GM19240 (cell line): ENCODE results near the gene DLEC1.
"Not testable (repeated sequence)": the region's sequence is repeated elsewhere in the genome, so short reads cannot be mapped to it uniquely, and the experiment has no call there.

Experiments used
- DNase-seq: peaks from one replicate; pipeline ENCODE4 v3.0.0; 2011; ENCODE audit warnings: low spot score; ENCODE audit not compliant: insufficient read length

DLEC1 gene

DNA sequence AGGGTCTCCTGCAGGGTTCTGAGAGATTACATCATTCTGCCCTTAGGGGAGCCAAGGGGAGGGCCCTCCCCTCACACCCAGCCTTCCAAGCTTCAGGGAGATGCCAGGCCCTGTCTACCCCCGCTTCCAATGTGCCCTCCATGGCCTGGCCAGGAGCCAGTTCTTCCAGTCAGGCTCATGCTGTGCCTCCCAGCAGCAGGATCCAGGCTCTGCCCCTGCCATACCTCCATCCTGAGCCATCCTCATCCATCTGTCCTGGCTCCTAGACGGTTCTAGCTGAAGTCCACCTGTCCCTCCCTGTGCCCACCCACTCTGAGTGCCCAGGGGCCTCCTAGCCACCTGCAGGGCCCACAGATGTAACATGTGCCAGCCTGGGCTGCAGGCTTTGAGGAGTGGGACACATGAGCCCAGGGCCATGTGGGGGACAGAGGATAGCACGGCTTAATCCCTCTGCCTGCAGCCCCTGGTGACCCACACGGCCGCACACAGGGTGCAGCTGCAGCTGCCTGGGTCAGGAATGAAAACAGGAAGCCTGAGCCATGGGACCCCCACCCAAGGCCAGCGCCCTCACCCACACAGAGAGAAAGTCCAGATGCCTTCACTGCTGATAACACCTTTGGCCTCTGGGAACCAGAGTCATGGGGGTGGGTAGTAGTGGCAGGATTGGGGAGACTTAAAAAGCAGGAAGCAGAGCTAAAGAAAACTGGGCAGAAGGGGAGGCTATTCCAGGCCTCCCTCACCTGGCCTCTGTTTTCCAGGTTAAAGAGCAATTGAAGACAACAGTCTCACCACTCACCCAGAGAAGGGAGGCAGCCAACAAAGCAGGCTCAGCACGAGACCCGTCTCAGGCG, 21.3 kb upstream of the DLEC1 start:
- no peak for DNase-seq

DNA sequence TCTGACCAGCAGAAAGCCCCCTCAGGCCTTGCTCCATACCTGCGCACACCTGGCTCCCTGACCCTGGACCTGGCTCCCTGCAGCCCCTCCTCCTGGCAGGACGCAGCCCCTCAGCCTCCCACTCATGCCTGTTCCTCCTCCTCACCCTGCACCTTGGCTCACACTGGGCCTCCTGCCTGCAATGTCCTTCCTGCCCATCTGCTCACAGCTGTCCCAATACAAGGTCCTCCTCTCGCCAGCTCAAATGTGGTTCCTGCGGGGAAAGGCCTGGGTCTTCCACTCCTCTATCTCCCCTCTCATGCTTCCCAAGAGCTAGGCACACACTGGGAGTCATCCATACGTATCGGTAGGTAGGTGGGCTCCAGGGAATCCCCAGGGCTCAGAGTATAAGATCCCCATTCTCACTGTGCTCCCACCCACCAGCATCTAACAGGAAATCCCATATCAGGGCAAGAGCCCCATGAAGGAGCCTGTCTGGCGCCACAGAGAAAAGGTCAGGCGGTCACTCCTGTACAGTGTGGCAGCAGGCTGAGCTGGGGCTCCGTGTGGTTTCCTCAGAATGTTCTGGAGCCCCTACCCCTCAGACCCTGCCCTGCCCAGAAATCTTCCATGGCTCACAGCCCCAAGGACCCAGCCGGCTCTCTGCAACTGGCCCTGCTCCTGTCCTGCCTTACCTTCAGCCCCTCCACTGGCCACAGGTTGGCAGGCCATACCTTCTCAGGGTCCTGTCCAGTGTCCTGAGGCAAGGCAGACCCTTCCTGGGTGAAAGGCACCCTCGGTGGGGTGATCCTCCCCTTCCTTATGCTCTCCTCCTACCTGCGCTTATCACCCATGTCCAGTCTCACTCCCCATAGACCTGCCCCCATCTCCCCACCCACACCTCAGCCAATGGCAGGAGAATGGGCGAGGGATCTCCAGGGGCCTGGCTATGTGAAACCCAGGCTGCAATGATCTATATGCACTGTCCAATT, 20.4 kb upstream of the DLEC1 start:
- DNase-seq: no peak

DNA sequence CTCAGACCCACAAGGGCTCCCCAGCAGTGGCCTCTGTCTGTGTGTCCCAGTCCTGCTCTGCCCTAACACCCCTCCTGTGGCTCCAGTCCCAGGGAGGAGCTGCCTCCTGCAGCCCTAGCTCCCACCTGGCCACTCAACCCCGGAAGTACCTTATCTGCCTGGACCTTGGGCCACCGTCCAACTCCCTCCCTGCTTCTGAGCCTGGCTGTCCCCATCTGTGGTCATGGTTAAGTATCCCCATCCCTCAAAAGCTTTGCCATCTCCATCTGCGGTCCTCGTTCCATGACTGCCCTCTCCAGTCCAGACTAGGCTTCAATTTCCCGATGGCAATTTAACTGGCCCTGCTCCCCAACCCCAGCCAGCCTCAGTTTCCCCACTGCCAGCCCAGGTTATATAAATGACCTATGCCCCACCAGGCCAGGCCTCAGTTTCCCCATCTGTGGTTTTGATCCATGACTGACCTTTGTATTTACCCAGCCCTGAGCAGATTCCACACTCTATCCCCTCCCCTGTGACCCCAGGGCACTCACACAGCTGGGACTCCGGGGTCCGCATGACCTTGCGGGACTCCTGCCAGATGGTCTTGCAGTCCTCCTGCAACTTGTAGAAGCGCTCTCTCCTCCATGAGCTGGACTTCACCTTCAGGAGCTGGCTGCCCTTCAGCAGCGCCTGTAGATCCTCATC, 19.2 kb upstream of the DLEC1 start:
- DNase-seq: no peak

DNA sequence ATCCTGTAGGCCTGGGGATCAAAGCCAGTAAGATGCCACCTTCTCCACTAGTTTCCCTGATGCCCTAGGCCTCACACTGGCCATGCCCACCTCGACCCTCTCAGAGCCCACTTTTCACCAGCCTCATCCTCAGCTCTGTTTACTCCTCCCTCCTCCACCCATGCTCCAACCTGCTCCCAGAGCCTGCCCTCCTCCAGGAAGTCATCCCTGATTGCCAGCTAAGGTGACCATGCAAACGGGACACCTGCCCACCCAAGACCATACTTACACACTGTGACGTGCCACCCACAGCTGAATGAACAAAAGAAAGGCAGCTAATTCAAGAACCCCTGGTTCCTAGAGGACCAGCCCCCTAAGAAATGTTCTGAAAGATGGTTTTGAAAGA, 18.7 kb upstream of the DLEC1 start:
- no peak for DNase-seq

DNA sequence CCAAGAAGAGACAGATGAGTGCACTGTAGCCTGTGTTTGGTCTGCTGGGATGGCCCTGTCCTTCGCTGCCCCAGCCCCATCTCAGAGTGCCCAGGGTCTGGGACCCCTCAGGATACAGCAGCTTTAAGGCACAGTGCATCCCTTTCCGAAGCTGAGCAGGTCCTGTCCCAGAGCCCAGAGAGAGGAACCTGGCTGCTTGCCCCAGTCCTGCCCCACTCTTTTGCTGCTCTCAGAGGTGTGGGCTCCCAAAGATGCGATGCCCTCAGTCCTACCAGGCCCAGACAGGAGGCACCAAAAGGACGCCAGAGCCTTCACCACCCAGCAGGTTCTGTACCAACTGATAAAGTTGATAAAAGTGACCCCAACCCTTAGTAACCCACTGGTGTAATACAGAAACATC, 17.8 kb upstream of the DLEC1 start:
- no peak for DNase-seq

DNA sequence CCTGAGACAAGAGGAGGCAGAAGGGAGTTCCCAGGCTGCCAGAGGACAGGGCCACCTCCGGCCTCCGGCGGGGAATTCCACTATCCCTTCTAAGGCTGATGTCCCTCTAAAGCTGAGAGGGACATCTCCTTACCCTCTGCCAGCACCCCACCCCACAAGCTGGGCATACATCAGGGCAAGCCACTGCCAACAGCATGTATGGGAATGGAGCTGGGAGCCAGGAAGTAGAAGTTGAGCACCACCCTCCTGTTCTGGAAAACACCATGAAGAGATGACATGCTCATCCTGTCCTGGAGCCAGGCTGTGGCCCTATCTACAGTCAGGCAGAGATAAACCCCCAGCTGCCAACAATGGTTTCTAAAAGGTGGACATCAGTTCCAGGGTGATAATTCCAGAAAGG, 16.7 kb upstream of the DLEC1 start:
- DNase-seq: no peak

DNA sequence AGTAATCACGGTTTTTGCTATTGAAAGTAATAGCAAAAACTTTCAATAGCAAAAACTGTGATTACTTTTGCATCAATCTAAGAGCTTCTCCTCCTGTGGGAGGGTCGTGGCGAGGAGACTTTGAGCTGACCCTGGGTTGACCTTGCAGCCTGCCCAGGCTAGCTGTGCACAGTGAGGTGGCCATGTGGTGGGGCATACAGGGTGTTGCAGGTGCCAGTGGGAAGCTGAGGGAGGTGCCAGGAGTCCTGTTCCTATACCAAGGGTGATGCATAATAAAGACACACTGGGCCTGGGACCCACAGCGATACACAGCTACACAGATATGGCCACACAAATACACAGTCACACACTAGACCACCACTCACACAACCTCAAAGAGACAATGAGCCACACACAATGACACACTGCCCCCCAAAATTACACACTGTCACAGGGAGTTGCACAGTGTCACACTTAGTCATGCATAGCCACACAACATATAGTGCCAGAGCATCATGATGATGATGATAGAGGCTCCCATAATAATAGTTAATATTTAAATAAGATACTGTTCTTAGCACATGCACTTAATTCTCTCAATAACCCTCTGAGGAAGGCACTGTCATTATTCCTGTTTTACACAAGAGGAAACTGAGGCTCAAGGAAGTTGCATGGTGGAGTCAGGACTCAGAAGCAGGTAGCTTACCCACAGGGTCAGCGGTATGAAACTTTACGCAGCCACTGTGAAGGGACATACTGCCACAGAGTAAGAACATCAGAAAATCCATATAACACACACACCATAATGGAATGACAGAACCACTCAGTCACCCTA, 15.9 kb upstream of the DLEC1 start:
- no peak for DNase-seq

DNA sequence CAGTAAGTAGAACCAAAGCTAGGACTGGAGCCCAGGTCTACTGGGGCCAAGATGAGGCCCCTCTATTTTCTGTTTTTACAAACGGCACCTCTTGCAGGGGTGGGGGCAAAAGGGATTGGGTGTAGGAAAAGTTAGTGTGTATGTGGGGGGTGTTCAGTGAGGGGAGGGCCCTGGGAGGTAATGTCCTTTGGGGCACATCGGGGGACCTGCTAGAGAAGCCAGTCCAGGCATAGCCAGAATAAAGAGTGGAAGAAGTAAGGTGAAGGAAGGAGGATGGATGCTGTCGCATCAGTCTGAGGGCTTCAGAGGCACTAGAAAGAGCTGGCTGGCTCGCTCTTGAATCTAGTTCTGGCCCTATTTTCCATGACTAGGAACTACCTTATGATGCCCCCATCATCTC, 12.2 kb upstream of the DLEC1 start:
- no peak for DNase-seq

DNA sequence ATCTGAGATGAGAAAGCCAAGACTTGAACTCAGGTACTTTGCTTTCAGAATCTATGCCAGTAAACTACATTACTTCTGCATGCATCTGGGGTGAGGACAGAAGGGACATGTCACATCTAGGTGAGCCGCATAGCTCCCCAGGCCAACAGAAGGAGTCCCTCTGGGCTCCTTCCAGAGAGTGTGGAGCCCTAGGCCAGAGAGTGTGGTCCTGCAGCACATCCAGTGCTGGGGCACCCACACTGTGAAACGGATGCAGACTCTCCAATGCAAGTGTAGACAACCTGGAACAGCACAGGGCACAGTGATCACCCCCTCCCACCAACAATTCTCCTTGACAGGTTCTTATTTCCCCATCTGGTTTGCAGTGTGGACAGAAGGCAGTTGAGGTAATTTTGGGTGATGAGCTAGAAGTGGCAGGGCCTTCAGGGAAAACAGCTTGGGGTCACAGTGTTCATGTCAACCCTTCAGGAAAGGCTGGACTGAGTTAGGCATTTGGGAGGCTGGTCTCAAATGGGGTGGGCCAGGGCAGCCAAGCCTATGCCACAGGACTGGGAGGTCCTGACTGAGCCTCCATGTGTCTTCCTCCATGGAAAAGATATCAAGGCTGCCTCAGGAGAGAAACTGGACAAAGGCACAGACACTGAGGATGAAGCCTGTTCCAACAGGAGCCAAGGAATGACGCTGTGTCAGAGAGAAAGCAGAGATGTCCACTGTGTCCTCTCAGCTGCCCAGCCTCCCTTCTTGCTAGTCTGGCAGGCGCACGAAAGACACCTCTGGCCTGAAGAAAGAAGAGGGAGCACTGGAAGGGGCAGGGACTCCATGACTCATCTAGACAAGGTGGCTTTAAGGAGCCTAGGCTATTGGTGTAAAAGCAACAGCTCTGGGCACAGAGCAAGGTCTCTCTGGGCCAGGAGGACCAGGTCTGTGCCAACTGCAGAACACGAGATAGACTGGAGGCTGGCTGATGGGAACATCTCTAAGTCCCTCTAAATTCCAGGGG, 11.2 kb upstream of the DLEC1 start:
- DNase-seq: no peak

DNA sequence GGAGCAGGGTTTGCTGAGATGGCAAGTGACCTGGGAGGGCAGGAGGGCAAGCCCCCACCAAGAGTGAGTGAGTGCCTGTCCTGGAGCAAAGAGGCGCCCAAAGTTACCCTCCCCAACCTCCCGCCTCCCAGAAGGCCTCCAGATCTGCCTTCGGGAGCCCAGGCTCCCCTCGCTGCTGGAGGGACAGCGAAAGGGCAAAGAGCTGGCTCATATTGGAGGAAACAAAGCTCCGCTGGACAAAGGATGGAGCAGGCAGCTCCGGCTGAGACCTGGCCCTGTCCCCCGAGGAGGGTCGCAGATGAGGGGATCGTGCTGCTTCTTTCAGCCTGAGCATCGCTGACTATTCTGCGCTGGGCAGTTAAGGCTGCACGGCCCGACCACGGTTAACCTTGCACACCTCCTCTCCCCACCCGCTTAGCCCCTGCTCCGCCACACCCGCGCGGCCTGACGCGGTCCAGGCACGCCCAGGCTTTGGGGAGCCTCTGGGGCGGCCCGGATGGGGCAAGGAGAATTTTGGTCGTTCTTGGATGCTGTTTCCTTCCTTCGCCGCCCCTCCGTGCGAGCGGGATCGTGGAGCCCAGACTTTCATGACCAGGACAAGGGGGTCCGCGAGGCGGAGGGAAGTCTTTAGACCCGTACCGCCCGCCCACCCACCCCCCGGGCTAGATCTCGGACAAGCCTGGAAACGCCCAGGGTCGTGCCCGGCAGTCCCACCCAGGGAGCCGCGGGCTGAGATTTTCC, 10.2 kb upstream of the DLEC1 start:
- DNase-seq: no peak

DNA sequence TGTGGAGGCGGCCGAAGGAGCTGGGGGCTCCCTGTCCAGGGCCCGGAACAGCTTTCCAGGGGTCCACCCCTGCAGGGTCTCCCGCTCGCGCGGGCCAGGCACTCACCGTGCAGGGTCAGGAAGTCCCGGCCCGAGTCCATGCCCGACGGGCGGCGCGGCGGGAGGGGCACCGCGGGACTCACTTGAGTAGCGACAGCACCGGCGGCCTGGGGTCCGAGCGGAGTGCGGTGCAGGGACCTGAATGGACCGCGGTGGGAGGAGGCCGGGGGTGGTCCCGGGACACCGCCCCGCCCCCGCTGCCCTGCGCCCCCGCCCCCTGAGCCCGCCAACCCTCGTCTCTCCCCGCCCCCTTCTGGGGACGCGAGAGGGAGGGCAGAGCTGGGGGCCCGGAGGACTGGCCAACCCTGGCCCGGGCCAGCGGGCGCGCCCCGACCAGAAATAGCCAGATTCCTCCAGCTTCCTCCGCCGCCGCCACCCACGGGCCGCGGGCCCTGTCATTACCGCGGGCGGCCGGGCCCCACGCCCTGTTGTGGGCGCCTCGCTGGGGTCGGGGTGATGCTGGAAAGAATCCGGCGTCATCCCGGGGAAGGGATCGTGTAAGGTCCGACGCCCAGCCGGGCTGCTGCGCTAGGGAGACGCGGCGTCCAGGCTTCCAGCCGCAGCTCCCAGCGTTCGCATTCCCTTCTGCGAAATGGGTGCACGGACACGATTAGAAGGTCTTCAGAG, 9.4 kb upstream of the DLEC1 start, which contains the start of gene PLCD1:
TSS of gene PLCD1 (minus strand) at position 243 of the 726 bp plus-strand sequence. CDS start at position 140, 103 bp downstream.
- DNase-seq: no peak

DNA sequence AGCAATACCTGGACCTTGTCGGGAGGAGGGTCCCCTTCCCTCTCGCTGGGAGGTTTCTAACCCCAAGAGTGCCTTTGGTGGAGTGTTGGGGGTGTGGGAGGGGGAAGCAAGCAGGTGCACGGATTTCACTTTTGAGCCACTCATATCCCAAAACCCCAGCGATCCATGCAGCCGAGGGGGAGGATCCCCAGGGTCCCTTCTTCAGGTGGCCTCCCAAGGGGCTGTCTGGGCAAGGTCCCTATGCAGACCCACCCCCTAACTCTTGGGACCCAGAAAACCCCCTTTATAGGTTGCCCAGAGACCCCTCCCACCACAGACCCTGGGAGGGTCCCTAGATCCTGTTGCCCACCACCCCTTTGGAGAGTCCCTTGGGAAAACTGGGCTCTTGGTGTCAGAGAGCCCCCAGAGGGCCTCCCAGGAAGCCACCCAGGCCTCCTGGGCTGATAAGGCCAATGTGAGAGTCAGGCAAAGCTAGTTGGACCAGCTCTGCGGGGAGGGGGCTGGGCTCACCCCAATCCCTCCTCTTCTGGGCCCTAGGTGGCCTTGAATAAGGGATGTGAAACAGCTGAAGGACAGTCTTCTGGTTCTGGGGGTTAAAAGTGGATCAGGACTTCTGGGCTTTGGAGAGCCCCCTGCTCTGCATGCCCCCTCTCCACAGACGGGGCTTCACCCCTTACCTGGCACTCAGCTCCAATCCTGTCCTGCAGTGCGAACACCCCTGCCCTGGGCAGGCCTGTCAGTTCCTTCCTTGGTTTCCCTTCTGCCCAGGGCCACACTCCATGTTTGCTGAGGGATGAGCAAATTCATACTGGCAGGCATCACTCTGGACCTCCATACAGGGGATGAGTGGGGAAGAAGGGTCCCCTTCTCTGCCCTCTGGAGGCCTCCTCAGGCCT, 8.6 kb upstream of the DLEC1 start:
- DNase-seq: no peak

DNA sequence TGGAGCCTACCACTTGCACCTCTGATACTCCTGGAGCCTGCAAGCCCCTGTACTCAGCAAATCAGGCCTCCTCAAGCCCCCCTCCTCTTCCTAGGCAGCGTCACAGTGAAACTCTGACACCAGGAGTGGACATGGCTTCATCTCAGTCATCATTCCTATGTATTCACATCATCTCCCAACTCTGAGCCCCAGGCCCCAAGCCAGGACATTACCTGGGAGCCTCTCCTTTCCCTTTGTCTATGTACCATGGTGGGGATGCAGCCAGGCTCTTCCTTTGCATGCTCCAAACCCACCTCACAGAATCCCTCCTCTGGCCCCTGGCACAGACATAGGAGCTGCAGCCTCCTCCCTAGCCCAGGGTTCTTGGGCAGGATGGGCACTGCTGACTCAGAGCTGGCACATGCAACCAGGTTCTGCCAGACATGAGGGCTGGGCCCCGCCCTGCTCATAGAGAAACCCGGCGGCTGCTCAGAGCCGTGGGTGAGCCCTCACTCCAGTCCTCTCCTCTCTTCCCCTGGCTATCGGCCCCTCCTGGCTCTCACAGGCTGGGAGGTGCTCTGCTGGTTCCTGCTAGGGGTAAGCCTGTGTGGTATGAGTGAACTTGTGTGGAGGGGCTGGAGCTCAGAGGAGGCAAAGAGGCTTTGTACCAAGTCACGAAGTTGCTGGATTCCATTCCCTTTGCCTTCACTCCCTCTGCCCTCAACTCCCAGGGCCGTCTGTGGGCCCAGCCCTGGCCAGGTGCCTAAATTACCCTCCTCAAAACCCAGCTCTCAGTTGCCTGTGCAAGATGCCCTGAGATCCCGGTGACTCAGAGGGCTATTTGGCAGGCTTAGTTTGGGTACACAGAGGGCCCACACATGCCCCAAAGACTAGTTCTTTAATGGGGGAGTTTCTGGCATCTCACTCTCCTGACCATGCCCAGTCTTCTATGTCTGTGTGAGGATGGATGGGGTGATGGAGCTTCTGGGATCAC, 7.7 kb upstream of the DLEC1 start:
- no peak for DNase-seq

DNA sequence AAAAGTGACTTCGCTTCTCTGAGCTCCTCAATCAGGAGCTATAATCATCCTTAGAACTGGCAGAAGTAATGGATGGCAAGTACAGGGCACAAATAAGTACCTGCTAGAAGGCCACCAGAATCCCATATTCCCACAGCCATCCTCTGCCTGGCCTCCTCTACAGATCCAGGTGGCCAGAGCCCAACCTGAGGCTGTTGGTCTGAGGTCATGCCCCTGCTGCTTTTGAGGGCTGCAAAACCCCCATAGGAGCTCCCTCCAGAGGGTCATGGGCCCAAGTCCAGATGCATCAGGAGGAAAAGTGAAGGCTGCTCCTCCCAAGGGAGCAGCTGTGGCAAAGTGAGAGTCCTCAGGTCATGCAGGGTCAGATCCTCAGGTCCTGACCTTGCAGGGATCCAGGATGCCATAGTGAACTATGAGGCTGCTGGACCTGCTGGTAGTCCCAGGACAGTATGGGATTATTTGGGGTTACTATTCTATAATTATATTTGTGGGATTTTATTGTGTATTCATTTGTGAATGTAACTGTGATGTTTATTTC, 6.6 kb upstream of the DLEC1 start:
- DNase-seq: no peak

DNA sequence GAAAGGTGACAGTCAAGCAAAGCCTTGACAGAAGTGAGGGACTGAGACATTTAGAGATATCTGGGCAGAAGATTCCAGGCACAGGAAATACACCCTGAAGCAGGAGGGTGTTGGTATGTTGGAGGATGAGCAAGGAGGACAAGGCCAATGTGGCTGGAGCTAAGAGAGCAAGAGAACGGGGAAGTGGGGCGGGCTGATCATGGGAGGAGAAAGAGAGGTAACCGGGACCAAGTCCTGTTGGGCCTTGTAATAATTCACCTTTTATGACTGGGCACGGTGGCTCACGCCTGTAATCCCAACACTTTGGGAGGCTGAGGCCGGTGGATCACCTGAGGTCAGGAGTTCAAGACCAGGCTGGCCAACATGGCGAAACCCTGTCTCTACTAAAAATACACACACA, 5.4 kb upstream of the DLEC1 start:
- DNase-seq: not testable (repeated sequence)

DNA sequence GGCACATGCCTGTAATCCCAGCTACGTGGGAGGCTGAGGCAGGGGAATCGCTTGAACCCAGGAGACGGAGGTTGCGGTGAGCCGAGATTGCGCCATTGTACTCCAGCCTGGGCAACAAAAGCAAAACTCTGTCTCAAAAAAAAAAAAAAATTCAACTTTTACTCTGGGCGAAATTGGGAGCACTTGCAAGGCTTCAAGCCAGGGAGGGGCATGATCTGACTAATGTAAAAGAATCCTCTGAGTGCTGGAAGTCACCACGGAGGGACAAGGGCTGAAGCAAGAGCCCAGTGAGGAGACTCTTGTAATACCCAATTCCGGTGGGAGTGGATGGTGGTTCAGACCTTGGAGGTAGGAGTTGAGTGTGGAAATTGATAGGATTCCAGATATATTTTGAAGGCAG, 4.7 kb upstream of the DLEC1 start:
- not testable (repeated sequence) for DNase-seq
